H4 (cell line): ENCODE measurements around the gene SLC35B4. TPM values are rescaled to one million over a fixed set of nuclear protein-coding genes. Genes with fewer than 3 reads are reported as not detected.

Experiments
- total RNA-seq: library from RNA; depleted of rRNA; stranded (reverse); fragments of >200 nt; shearing (Covaris generic); gene quantifications from 2 replicates; pipeline ENCODE4 v1.2.3, GENCODE V29; 2014; rRNA removed

SLC35B4 gene
- total RNA-seq, 1 experiment from 2014 or later: 23.9 TPM

Other genes with a start within 250 kb of the SLC35B4 start
- gene LRGUK, start 189.6 kb downstream of the SLC35B4 start, total RNA-seq: 0.04 TPM in 1 of 2 replicates, not detected in the other
- gene AKR1B1, start 142.2 kb upstream of the SLC35B4 start, total RNA-seq: 261 and 288 TPM in 2 replicates
- 172 and 178 TPM in 2 replicates for gene AKR1B10, start 210.6 kb upstream of the SLC35B4 start, total RNA-seq
- gene AKR1B15, start 232.2 kb upstream of the SLC35B4 start, total RNA-seq: 0.14 TPM in 1 of 2 replicates, not detected in the other